Measurements from ENCODE around the gene PLCG2. TPM values are rescaled to one million over a fixed set of nuclear protein-coding genes. Genes with fewer than 3 reads are reported as not detected.

Gene PLCG2
- total RNA-seq, 1 experiment from 2014 or later: 3.9 TPM

- in situ Hi-C loops (cut with HindIII; ENCODE audit: low pct_unique_long_range_greater_than_20kb, low sequenced_read_pairs): no loop called here
- no peak for DNase-seq (ENCODE audit: low read depth)
Observed at GRCh38 chr16:81882559-81882958, 103.5 kb downstream of the PLCG2 start.

DNA sequence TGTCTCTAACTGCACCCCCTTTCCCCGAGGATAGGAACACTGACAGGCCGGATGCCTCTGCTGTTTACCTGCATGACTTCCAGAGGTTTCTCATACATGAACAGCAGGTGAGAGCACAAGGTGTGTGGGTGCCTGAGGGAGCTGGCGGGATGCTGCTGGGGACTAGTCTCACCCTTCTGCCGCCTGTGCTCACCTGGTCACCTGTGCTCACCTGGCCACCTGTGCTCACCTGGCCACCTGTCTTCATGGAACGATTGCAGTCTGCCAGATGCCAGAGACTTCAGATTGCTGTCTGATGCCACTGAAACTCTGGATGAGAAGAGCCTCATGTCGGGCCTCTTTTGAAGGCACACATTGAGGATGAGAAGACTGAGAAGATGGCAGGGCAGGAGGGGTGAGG is 104.1 kb downstream of the PLCG2 start:
- in situ Hi-C loops (cut with HindIII; ENCODE audit: low pct_unique_long_range_greater_than_20kb, low sequenced_read_pairs): no loop called here
- no peak for DNase-seq (ENCODE audit: low read depth)

DNA sequence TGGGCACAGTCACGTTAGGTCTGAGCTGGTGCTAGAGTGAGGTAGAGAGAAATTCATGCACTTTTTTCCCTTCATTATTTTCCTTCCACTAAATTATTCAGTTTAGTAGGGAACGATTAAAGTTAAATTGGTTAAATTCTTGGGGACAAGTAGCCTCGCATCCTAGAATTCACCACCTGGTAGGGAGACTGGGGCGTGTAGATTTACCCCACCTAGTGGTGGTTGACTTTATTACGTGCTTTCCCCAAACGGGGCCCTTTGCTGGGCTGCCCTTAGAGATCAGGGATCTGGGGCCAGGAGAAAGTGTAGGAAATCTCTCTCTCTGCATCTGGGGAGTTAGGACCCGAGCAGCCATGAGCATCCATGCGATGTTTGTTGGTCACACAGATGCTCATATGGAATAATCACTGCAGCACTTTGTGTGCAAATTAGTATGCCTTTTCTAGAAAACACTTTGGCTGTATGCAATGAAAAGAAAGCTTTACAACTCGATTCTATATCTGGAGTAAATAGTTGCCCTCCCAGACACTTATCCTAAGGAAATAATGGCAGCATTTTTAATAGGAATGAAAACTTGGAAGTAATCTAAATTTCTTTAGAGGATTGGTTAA is 107.0 kb downstream of the PLCG2 start:
- DNase-seq (ENCODE audit: low read depth): peak; percentile 19
- in situ Hi-C loops (cut with HindIII; ENCODE audit: low pct_unique_long_range_greater_than_20kb, low sequenced_read_pairs): no loop called here

DNA sequence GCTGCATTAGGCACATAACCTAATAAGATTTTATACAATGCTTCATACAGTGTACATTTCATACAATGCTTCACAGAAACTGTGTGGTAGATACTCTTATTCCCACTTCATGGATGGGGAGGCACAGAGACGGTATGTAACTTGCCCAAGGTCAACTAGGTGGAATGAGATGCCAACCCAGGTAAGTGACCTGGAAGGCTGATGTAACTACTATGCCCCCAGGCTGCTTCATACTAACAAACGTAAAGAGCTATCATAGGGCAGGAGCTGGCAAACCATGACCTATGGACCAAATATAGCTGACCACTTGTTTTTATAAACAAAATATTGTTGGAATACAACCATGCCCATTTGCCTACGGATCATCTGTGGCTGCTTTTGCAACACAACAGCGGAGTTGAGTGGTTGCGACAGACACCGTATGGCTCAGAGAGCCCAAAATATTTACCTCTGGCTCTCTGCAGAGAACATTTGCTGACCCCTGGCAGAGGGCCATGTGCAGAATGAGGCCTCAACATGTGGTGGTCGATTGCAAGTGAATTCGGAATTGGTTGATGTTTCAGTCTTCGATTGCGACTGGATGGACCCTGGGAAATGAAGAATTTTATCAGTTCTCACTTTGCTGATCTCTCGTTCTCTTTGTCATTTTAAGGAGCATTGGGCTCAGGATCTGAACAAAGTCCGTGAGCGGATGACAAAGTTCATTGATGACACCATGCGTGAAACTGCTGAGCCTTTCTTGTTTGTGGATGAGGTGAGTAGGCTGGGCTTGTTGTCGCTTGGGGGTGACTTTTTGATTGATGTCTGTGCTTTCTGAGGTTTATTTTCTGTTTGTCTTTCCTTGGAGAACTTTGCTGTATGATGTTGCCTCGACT is 109.7 kb downstream of the PLCG2 start:
- in situ Hi-C loops (cut with HindIII; ENCODE audit: low pct_unique_long_range_greater_than_20kb, low sequenced_read_pairs): no loop called here

GRCh38 chr16:81891736-81892364 is 112.8 kb downstream of the PLCG2 start:
- DNase-seq (ENCODE audit: low read depth): no peak
- in situ Hi-C loops (cut with HindIII; ENCODE audit: low pct_unique_long_range_greater_than_20kb, low sequenced_read_pairs): no loop called here

More for the DNA sequence above, 109.7 kb downstream of the PLCG2 start:
- no peak for DNase-seq (ENCODE audit: low read depth)

- in situ Hi-C loops (cut with HindIII; ENCODE audit: low pct_unique_long_range_greater_than_20kb, low sequenced_read_pairs): no loop called here
- no peak for DNase-seq (ENCODE audit: low read depth)
Observed at GRCh38 chr16:81894592-81894991, 115.5 kb downstream of the PLCG2 start.

DNA sequence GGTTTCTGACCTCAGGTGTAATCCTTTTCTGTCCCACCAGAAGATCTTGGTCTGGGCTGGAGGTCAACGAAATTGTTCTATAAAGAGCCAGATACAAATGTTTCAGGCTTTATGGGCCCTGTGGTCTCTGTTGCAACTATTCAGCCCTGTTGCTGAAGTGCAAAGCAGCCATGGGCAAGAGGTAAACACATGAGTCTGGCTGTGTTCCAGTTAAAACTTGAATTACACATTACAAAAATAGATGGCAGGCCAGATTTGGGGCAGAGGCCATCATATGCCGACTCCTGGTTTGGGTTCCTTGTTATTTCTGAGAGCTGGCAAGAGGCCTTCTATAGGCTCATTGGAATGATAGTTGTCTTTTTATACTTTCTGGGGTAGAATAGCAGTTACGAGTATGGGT is 117.8 kb downstream of the PLCG2 start:
- in situ Hi-C loops (cut with HindIII; ENCODE audit: low pct_unique_long_range_greater_than_20kb, low sequenced_read_pairs): no loop called here

GRCh38 chr16:81899601-81900000 is 120.5 kb downstream of the PLCG2 start:
- in situ Hi-C loops (cut with HindIII; ENCODE audit: low pct_unique_long_range_greater_than_20kb, low sequenced_read_pairs): no loop called here
- no peak for DNase-seq (ENCODE audit: low read depth)

More for the DNA sequence above, 117.8 kb downstream of the PLCG2 start:
- DNase-seq (ENCODE audit: low read depth): peak; percentile 23

DNA sequence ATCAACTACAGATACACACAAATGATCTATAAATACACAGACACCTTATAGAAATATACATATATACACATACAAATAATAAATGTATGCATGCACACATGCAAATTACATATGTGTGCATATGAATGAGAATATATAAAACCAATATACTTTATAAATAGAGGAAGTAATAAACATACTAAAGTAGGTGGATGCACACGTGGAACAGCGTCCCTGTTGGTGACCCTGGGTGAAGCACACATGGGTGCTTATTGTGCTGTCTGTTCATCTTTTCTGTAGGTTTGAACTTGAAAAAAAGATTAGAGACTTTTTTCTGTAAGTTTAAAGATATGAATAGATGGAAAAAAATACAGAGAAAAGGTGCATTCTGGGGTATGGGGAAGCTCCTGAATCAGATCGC is 120.9 kb downstream of the PLCG2 start:
- no peak for DNase-seq (ENCODE audit: low read depth)
- in situ Hi-C loops (cut with HindIII; ENCODE audit: low pct_unique_long_range_greater_than_20kb, low sequenced_read_pairs): no loop called here

GRCh38 chr16:81900456-81900855 is 121.4 kb downstream of the PLCG2 start:
- no peak for DNase-seq (ENCODE audit: low read depth)
- in situ Hi-C loops (cut with HindIII; ENCODE audit: low pct_unique_long_range_greater_than_20kb, low sequenced_read_pairs): no loop called here

- in situ Hi-C loops (cut with HindIII; ENCODE audit: low pct_unique_long_range_greater_than_20kb, low sequenced_read_pairs): no loop called here
- DNase-seq (ENCODE audit: low read depth): no peak
Observed at GRCh38 chr16:81901484-81901883, 122.4 kb downstream of the PLCG2 start.

DNA sequence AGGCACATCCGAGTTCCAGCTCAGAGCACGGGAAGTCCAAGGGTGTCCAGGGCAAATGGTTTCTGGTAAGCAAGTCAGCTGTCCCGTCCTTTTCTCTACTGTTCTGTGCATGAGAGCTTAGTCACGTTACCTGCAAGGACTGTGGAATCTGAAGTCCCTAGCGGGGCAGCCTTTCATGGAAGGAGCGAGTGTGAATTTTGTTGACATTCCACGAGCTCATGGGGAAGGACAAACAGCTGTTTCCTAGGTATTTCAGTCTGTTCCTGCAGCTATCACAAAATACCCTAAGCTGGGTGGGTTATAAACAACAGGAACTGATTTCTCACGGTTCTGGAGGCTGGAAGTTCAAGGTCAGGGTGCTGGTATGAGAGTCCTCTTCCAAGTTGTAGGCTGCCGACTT is 122.9 kb downstream of the PLCG2 start:
- no peak for DNase-seq (ENCODE audit: low read depth)
- in situ Hi-C loops (cut with HindIII; ENCODE audit: low pct_unique_long_range_greater_than_20kb, low sequenced_read_pairs): no loop called here

DNA sequence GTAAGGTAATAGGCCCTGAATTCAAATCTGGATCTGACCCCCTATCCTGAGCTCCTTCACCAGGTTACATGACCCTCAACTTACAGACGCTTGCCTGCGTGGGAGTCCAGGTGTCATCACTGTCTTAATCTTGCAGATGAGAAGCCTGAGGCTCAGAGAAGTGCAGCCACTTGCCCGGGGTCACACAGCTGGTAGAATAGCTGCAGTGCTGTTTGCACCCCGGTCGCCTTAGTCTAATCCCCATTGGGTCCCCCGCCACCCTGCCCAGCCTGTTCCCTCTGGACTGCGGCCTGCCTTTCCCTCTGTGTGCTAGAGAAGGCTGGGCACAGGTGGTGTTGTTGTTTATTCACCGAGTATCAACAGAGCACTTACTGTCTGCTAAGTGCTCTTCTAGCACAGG is 125.2 kb downstream of the PLCG2 start:
- in situ Hi-C loops (cut with HindIII; ENCODE audit: low pct_unique_long_range_greater_than_20kb, low sequenced_read_pairs): no loop called here
- DNase-seq (ENCODE audit: low read depth): no peak

DNA sequence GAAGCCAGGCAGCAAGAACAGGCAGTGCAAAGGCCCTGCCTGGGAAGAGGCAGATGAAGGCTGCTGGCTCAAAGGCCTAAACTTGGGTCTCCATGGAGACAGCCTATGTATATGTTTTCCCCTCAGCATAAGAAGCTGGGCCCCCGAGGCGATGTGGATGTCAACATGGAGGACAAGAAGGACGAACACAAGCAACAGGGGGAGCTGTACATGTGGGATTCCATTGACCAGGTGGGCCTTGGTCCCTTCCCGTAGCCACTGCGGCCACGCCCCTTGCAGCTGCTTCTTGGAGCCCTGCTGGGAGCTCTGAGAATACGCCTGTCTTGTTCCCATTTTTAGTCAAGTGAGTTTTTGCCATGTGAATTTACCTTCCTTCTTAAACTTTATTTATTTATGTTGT is 126.2 kb downstream of the PLCG2 start:
- in situ Hi-C loops (cut with HindIII; ENCODE audit: low pct_unique_long_range_greater_than_20kb, low sequenced_read_pairs): no loop called here
- DNase-seq (ENCODE audit: low read depth): no peak

DNA sequence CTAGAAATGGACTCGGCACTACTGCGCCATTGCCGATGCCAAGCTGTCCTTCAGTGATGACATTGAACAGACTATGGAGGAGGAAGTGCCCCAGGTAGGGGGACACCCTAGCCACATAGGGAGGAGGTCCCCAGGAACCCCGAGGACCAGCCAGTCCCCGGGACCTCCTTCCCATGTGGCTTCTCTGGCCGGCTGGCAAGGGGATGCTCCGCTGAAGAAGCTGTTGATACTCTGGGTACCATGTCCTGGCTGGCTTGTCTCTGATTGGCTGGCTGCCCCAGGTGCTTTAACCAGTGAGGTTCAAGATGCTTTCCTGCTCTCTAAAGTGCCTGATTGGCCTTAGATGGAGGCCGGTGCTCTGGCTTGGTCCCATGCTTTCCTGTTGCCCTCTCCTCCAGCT is 128.6 kb downstream of the PLCG2 start:
- DNase-seq (ENCODE audit: low read depth): no peak
- in situ Hi-C loops (cut with HindIII; ENCODE audit: low pct_unique_long_range_greater_than_20kb, low sequenced_read_pairs): no loop called here

DNA sequence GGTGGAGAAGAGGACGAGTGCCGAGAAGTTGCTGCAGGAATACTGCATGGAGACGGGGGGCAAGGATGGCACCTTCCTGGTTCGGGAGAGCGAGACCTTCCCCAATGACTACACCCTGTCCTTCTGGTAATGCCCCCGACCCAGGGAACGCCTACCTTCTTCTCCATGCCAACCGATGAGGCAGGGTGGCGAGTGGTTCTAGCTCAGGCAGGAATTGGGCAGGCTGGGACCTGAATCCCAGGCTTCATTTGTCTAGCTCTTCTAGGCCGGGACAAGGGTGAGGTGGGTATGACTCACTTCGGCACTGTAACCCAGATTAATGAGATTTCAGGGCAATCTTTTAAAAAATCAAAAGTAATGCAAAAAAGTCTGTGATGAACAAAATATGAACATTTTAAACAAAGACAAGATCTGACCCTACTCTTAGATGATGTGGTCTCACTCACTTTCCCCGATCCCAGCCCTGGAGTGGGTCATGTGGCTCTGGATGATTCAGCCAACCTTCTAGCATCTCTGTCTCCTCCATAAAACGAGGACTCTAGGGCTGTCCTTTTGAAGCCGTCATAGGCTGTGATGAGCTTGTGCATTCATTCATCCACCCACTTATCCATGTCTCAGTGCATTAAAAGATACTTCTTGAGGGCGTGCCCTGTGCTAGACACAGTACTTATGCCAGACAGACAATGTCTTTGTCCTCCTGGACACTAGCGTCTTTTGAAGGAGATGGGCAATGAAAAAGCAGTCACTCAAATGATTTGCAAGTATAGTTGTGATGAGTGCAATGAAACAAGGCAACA is 129.6 kb downstream of the PLCG2 start:
- in situ Hi-C loops (cut with HindIII; ENCODE audit: low pct_unique_long_range_greater_than_20kb, low sequenced_read_pairs): no loop called here
- DNase-seq (ENCODE audit: low read depth): no peak

- in situ Hi-C loops (cut with HindIII; ENCODE audit: low pct_unique_long_range_greater_than_20kb, low sequenced_read_pairs): no loop called here
- DNase-seq (ENCODE audit: low read depth): no peak
Observed at GRCh38 chr16:81910366-81910885, 131.3 kb downstream of the PLCG2 start.

GRCh38 chr16:81912395-81912794 is 133.3 kb downstream of the PLCG2 start:
- in situ Hi-C loops (cut with HindIII; ENCODE audit: low pct_unique_long_range_greater_than_20kb, low sequenced_read_pairs): no loop called here
- DNase-seq (ENCODE audit: low read depth): no peak

All from Caki2 (cell line).